Smooth muscle cell of the brain vasculature (primary cell): ENCODE measurements around the gene CCDC183.
"Not testable (repeated sequence)": the region's sequence is repeated elsewhere in the genome, so short reads cannot be mapped to it uniquely, and the experiment has no call there.

ENCODE experiments used
- DNase-seq: peaks from one replicate; pipeline ENCODE4 v3.0.0-alpha.2; 2012; ENCODE audit warnings: low read depth, low spot score

Gene CCDC183

GRCh38 chr9:136799854-136800657, 3.9 kb downstream of the CCDC183 start:
- no peak for DNase-seq

GRCh38 chr9:136802321-136802720, 6.2 kb downstream of the CCDC183 start:
- DNase-seq = no peak

- DNase-seq = not testable (repeated sequence)
Observed at GRCh38 chr9:136803009-136803550, 6.9 kb downstream of the CCDC183 start.

- DNase-seq = no peak
Observed at GRCh38 chr9:136803551-136804508, 7.7 kb downstream of the CCDC183 start.

- DNase-seq = no peak
Observed at GRCh38 chr9:136804509-136805206, 8.5 kb downstream of the CCDC183 start.

GRCh38 chr9:136805207-136805740, 9.1 kb downstream of the CCDC183 start:
- DNase-seq = no peak

GRCh38 chr9:136806067-136806466, 9.9 kb downstream of the CCDC183 start:
- no peak for DNase-seq

GRCh38 chr9:136806631-136807201, 10.6 kb downstream of the CCDC183 start:
- no peak for DNase-seq

- DNase-seq = peak; percentile 41
Observed at GRCh38 chr9:136807281-136808074, 11.3 kb downstream of the CCDC183 start, which contains the start of gene RABL6. Gene RABL6 (plus strand): TSS chr9:136807948. CDS start chr9:136808197, 249 bp downstream.

- no peak for DNase-seq
Observed at GRCh38 chr9:136808075-136808805, 12.1 kb downstream of the CCDC183 start.

GRCh38 chr9:136808806-136809158, 12.6 kb downstream of the CCDC183 start:
- no peak for DNase-seq

GRCh38 chr9:136814725-136815421, 18.7 kb downstream of the CCDC183 start:
- no peak for DNase-seq

GRCh38 chr9:136815422-136815782, 19.3 kb downstream of the CCDC183 start:
- no peak for DNase-seq

GRCh38 chr9:136820971-136821825, 25.1 kb downstream of the CCDC183 start:
- DNase-seq = no peak

GRCh38 chr9:136821826-136822544, 25.8 kb downstream of the CCDC183 start:
- no peak for DNase-seq

GRCh38 chr9:136823136-136824046, 27.3 kb downstream of the CCDC183 start:
- no peak for DNase-seq
